Stimulated activated CD4-positive, alpha-beta T cell treated with anti-CD3 and anti-CD28 coated beads, Interleukin-15, amount 100 ng/mL, for 24 hours (primary cell): ENCODE data around the gene ICE2.
A peak's percentile ranks its signal among the peaks of the same experiment; 100 is the strongest.
"Not testable (repeated sequence)": the region's sequence is repeated elsewhere in the genome, so short reads cannot be mapped to it uniquely, and the experiment has no call there.

Source experiments
- DNase-seq: peaks from one replicate; pipeline ENCODE4 v3.0.0-alpha.2; 2020

ICE2 gene

DNA sequence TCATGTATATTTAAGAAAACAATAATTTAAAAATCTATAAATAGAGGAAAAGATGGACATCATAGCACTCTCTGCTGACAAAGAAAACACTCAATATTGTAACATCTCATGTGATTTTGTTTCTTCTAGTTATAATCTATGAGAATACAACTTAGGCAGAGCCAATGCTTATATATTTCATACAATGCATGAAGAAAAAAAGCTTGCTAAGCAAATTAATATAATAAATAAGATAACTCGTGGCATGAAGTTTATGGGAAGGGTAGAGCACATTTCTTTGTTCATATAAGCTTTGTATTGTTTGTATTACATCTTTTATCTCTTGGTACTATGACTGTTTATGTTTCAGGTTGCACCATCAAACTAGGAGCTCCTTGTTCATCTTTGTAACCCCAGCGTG lies 73.5 kb downstream of the ICE2 start:
- DNase-seq, result no peak

- not testable (repeated sequence) for DNase-seq
Observed at GRCh38 chr15:60404351-60404750, 74.6 kb downstream of the ICE2 start.

DNA sequence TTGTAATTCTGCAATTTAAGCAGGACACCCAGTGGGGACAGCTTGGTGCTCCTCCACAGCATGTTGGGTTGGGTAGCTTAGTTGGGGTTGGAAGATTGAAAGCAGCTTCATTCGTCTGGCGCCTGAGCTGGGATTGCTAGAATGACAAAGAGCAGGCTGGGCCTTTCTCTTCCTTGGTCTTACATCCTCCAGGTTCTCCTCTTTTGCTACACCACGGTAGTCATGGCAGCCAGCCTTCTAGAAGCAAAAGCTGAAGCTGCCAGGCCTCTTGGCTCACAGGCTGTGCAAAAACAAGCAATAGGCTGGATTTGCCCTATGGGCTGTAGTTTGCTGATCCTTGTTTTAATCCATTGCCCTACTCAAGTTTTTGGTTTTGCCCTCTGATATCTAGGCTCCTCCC lies 78.0 kb downstream of the ICE2 start:
- no peak for DNase-seq

DNA sequence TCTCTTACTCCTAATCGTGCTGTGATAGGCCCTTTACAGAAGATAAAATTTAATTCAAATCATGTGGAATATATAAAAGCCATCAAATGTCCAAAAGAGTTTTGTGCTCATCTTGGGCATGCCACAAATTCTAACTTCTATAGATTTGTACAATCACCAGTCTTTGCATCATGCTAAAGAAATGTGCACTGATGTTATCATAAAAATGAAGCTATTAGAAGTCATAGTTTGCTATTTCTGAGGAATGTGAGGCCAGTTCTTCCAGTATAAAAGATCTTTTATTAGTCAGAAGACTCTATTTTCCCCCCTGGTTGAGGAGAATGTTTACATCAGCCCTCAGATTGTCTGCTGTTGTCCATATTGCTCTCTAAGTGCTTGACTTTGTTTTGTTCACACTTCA lies 79.0 kb downstream of the ICE2 start:
- no peak for DNase-seq

DNA sequence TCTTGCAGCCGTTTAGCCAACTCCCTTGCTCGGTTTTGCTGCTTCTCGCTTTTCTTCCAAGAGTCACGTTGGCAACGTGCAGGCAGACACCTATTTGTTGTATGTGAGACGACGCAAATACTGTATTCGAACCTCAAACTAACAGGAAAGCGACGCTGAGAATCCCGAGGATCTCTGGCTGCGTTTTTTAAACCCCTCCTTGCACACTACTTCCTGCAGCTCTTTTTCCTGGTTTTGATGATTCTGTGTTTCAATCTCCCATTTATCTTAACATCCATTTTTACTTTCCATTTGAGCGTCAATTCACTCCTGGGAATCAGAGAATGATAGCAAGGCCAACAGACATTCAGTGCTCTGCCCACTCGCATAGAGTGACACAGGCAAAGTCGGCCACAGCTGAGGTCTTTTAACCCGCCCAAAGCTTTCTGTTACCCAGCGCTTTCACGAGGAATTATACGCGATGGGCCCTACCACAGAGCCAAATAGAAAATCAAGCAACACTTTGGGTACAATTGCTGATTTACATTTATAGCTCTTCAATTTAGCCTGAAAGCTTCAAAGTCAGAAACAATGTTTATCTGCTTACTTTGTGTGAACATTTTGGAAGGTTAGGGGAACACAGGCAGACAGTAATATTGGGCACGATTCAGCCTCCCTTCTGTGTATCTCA lies 79.6 kb downstream of the ICE2 start:
- no peak for DNase-seq

DNA sequence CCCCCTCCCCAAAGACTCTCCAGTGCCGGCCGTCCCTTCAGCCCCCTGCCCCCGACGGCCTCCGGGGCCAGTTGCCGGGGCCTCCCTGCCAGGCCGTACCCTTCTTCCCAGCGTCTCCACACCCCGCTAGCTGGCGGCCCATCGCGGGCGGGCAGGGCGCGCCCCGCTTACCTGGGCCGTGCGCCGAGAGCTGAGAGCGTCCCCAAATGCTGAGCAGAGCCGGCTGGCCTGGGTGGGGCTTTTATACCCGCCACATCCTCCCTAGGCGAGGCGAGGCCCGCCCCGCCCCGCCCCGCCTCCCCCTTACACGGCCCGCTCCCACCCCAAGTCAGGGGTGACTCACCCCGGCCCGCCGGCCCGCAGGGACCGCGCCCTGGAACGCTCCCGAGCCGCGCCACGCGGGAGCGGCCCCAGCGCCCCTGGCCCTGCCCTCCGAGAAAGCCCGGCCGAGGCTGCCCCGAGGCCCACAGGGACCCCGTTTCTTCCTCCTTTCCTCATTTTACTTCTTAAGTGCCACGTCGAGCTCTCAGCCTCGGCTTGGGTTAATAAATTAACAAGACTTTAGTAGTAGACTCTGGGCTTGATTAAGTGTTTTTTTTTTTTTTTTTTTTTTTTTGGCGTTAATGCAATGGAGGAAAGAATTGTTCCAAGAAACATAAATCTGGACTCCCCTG lies 81.0 kb downstream of the ICE2 start, which contains the start of gene ANXA2:
Gene ANXA2 (minus strand): TSS at position 215 of the 674 bp plus-strand sequence. CDS start 11,911 bp downstream, outside the sequence.
- peak; percentile 87 for DNase-seq

DNA sequence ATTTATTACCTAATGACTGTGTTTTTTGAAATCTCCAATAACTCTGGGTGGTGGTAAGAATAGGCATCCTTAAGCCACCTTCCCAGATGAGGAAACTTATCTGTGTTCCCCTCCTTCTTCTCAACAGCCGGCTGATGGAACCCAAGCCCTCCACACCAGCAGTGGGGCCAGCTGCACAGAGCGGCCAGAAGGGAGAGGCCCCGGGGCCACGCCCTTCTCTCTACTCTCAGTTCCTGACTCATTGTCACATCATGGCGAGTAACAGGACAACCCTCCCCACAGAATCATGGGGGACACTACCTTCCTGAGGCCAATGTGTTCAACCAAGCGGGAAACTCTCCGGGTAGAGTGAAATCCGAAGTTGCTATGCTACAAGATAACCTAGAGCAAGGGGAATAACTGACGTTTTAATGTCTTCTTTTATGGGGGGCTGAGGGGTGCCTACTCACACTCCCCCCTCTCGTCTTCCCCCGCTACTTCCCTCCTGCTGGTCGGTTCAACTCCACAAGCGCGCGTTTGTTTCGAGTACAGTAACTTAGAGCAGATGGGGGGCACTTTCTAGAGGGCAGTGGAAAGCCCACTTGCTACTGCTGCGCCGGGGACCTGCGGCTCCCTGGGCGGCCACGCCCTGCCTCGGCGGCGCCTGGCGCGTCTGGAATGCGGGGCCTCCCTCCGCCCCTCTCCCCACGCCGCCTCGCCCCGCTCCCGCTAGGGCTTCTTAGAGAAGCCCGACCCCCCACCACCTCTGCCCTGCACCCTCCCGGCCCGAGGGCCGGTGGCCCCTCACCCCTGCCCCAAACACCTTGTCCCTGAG lies 81.8 kb downstream of the ICE2 start:
- peak; percentile 68 for DNase-seq

- DNase-seq, result no peak
Observed at GRCh38 chr15:60396560-60396957, 82.4 kb downstream of the ICE2 start.

DNA sequence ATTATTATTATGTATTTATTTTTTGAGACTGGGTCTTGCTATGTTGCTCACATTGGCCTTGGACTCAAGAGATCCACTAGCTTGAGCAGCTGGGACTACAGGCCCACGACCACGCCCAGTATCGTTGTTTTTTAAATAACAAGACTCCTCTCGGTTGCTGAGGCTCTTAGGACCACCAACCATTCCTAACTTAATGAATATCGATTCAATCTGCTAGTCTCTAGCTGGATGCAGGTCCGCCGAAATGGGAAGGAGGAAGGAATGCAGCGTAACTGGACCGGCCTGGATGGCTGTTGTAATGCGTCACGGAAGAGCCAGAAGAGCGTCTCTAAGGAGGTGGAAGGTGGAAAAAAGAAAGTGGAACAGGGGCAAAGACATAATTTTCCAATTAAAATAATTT lies 82.8 kb downstream of the ICE2 start:
- DNase-seq, result no peak

- no peak for DNase-seq
Observed at GRCh38 chr15:60395276-60396011, 83.5 kb downstream of the ICE2 start.

GRCh38 chr15:60394689-60395097 lies 84.2 kb downstream of the ICE2 start:
- no peak for DNase-seq

DNA sequence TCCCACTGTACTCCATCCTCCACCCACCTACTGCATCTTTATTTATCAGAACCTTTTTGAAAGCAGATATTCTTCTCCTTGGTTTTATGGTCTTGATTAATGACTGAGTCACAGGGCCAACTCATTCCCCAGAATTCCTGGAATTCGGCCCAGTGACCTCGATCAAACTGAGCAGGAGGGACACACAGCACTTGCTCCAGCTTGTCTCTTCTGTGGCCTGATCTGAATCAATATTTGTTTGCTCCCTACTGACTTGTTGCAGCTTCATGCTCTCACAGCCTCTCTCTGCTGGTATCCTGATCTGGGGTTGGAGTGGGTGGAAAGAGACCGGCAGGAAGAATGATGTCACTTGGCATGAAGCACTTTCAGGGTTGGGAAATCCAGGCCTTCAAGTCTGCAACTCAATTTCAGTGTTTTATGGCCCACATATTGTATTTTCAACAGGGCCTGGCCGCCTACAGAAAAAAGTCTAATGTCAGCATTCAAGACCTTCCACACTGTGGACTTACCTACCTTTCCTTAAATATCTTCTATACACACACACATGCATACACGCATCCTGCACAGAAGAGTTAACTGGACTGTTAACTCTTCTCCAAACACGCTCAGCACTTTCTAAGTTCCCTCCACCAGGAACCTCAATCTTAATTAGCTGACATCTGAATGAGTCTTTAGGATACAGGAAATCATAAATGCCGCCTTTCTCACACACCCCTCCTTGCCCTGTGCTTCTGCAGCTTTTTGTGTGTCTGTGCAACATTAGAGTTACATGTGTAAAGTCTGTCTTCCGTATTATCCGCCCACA lies 85.8 kb downstream of the ICE2 start:
- DNase-seq, result peak; percentile 9

DNA sequence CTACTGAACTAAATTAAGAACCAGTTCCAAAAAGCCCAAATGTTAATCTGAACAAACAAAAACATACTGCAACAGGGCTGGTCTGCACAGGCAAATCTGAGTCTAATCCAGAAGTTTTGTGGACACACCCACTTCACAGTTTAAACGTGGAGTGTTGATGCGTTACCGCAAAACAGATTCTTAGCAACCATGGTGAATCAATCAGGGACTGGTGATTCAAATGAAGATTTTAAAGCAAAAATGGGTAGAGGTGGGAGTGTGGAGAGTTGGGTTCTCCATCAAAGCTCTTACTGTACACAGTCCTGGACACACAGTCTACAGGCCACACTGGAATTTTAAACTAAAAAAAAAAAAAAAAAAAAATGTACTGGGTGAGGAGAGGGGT lies 86.3 kb downstream of the ICE2 start:
- DNase-seq, result peak; percentile 47

DNA sequence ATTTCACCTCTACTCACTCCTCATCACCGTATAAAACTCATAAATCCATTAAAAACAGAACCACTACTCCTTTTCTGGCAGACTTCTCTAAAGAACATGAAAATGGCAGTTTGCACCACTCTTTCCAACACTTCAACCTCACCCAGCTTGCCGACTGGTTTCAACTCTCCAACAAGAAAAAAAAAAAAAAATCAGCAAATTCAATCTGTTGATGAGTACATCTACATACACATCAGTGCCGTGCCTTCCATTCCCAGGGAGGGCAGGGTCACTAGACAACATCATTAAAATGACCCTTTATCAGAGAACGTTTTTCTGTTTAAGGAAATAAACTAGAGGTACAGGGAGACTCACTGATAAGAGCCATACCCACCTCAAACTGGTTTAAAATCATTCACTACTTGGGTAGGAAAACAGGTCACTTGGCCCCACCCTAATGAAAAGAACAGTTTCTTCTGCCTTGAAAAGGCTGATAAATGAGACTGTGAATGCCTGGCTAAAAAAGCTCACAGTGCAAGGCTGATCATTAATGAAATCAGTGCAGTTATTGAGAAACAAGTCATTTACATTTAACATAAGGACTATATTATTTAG lies 87.1 kb downstream of the ICE2 start:
- DNase-seq, result no peak

DNA sequence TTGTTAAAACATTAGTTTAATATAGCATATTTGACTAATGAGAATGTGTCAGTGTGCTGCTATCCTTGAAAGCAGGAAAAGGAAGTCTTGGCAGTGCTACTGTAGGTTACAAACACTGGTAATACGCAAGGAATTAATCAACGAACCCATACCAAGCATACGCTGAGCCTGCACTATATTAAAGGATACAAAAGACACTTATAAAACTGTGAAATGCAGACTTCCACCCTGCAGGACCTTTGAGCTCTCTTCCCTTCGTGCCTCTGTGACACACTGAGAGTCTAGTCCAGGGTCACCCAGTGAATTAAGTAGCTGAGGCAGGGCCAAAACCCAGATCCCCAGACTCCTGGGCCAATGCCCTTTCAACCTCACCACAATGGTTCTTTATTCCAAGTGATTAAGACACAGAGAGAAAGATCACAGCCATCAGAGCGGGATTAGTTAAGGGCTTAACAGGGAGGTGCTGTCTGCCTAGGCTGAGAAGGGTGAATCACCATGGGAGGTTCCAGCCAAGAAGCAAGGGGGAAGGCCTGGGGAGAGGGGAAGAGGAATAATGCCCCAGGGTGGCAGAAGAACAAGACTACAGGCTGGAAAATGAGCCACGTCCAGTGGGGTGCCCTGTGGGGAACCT lies 88.0 kb downstream of the ICE2 start:
- DNase-seq, result no peak

- no peak for DNase-seq
Observed at GRCh38 chr15:60390231-60390630, 88.7 kb downstream of the ICE2 start.

GRCh38 chr15:60389261-60390077 lies 89.5 kb downstream of the ICE2 start:
- DNase-seq, result peak; percentile 42

DNA sequence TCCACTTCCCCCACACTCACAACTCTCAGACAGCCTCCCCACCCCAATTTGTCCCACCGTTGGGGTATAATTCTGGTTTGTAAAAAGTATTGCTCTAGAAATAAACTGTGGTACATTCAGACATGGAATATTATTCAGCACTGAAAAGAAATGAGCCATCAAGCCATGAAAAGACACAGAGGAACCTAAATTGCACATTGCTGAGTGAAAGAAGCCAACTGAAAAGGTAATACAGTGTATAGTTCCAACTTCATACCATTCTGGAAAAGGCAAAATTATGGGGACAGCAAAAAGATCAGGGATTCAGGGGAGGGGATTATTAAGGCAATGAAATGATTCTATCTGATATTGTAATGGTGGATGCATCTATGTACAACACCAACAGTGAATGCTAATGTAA lies 91.6 kb downstream of the ICE2 start:
- no peak for DNase-seq

DNA sequence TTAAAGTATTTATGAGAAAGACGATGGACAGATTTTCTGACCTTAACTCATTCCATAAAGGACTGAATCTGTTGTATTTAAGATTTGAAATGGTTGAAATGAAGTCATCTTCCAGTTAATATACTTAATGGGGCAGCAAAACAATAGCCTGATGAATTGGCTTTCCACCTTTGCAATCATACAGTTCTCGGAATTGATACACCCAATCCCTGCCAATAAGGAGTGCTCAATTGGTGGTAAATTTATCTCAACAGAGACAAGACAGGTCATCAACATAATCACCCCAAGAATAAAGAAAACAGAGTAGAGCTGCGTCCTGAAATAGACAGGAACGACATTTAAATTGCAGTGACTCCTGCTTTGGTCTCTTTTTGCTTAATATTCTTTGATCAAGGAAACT lies 92.3 kb downstream of the ICE2 start:
- DNase-seq, result no peak
